Lung microvascular endothelial cell (primary cell): ENCODE measurements around the gene TMEM143. TPM values are rescaled to one million over a fixed set of nuclear protein-coding genes. Genes with fewer than 3 reads are reported as not detected.
"Not testable (repeated sequence)": the region's sequence is repeated elsewhere in the genome, so short reads cannot be mapped to it uniquely, and the experiment has no call there.

Source experiments
- DNase-seq, 2 donors: peaks; one replicate each; pipeline versions ENCODE4 v3.0.0 to v3.0.0-alpha.2; 2010; ENCODE audit warnings: low read depth in 2 of 2
- total RNA-seq: library from RNA; depleted of rRNA; stranded (reverse); fragments of >200 nt; gene quantifications from 2 replicates; pipeline ENCODE4 v1.2.1, GENCODE V29; 2014

TMEM143 gene
- 2.0 and 2.2 TPM in 2 replicates for total RNA-seq

DNA sequence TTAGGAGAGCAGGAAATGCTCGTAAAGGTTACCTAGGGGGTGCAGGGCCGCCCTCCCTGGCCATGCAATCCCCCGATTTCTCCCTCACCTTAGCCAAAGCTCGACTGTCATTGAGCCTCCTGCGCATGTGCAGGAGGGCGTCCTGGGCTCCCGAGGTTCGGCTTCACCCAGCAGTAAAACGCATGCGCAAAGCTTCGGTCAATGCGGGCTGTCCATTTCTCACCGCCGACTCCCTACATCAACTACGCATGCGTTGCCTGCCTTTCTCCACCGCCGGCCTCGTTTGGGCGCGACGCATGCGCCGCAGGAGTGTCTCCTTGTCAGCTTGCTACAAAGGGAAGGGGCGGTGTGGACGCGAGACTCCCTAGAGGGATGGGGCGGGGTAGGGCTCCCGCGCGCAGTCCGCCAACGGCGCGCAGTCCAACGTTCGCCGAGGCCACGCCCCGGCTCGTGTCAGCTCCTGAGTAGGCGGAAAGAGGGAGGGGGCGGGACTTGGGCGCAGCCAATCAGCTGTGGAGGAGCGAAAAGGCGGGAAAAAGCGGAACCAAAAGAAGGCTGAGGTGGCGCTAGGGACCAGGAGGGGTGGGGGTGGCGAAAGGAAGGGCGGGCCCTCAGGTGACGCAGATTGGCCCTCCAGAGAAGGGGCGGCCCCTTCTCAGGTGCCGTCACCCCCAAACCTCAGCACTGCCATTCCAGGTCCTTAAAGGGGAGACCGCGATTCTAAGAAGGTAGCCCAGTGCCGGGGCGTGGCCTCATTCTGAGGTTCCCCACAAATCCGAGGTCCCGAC, at the start of gene TMEM143, which contains the start of gene SYNGR4:
Gene TMEM143 (minus strand): TSS at position 131 of the 788 bp plus-strand sequence. CDS start 20 bp downstream, at position 111.
Gene SYNGR4 (plus strand): TSS at position 558 of the 788 bp plus-strand sequence. CDS start 1,476 bp downstream, outside the sequence.
- peak; percentile 100 for DNase-seq

DNA sequence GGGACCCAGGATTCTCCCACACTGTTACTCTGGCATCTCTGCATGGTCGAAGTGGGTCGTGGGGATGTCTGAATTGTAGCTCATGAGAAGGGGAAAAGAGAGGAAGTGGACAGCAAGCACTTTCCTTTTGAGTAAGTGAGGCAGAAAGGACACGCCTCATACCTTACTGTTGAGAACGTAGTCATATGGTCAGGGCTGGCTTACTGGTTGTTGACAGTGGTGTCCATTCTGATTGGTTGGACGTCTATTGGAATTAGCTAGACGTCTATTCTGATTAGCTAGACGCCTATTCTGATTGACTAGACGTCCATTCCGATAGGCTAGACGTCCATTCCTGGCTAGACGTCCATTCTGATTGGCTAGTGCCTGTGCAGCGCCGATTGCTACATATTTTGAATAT, 42.1 kb upstream of the TMEM143 start:
- no peak for DNase-seq

DNA sequence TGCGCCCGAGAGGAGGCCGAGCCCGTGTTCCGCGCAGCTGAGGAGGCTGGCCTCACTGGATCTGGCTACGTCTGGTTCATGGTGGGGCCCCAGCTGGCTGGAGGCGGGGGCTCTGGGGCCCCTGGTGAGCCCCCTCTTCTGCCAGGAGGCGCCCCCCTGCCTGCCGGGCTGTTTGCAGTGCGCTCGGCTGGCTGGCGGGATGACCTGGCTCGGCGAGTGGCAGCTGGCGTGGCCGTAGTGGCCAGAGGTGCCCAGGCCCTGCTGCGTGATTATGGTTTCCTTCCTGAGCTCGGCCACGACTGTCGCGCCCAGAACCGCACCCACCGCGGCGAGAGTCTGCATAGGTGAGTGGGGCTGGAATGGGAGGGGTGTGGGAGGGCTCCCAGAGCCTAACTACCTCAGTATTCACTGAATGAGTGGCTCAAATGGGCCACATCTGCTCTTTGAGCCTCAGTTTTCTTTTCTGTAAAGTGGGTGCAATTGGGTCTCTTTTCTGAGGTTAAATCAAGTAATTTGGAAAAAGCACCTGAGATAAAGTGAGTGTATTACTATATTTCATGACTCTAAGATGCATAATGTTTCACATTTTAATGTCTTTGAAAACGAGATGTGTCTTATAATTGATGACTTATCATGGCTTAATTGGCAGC, 41.4 kb upstream of the TMEM143 start:
- no peak for DNase-seq

DNA sequence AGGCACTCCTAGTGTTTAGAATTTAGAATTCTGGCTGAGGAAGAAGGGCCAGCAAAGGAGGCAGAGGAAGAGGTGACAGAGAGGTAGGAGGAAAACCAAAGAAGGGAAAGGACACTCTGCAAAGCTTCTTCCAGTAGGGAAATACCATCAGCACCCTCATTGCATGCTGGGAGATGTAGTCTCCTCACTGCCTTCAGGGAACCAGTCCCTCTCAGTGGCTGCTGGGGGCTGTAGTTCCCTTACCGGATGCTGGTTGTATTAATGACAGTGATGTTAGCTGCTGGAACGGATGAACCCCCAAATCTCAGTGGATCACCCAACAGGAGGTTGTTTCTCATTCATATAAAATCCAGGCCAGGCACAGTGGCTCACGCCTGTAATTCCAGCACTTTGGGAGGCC, 39.9 kb upstream of the TMEM143 start:
- DNase-seq, result peak; percentile 72 to 80

DNA sequence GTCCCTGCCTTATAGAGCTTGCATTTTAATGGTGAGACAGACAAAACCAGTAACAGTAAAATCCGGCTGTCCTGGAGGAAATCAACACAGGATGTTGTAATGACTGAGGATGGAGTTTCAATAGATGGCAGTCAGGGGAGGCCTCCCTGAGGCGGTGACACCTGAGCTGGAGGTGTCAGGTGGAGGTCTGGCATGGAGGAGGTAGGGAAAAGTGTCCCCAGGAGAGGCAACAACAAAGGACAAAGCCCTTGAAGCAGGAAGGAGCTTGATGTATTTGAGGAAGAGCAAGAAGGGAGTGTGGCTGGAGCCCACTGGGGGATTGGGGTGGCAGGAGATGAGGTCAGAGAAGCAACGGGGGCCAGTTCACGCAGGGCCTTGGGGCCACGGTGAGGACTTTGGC, 37.5 kb upstream of the TMEM143 start:
- DNase-seq, result no peak

DNA sequence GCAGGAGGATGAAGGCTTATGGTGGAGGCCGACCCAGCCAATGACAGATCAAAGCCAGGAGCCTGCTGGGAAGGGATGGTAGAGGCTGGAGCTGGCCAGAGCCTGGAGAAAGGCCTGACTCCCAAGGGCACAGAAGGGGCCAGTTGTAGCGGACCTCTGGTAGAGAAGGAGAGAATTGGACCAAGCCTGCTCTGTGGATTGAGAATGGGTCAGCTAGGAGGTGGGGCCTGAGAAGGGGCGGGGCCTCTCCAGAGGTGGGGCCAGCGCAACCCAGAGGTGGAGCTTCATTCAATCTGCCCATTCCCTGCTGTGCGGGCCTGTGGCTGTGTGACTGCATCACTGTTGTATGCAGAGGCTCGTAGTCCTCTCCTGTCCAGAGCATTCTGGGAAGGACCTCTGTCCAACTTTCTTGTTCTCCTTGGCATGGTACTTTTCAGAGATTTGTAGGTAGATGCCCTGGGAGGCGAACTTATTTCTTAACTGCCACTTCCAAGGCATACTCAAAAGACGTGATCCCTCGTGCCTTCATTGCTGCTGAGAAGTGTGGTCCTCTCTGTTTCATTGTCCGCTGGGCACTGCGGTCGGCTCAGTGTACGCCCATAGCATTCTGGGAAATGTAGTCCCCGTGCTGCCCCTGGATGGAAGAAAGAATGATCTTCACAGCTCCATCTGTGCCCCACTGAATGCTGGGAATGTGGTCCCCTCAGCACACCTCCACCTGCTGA, 36.4 kb upstream of the TMEM143 start:
- DNase-seq, result peak; percentile 79 to 81

DNA sequence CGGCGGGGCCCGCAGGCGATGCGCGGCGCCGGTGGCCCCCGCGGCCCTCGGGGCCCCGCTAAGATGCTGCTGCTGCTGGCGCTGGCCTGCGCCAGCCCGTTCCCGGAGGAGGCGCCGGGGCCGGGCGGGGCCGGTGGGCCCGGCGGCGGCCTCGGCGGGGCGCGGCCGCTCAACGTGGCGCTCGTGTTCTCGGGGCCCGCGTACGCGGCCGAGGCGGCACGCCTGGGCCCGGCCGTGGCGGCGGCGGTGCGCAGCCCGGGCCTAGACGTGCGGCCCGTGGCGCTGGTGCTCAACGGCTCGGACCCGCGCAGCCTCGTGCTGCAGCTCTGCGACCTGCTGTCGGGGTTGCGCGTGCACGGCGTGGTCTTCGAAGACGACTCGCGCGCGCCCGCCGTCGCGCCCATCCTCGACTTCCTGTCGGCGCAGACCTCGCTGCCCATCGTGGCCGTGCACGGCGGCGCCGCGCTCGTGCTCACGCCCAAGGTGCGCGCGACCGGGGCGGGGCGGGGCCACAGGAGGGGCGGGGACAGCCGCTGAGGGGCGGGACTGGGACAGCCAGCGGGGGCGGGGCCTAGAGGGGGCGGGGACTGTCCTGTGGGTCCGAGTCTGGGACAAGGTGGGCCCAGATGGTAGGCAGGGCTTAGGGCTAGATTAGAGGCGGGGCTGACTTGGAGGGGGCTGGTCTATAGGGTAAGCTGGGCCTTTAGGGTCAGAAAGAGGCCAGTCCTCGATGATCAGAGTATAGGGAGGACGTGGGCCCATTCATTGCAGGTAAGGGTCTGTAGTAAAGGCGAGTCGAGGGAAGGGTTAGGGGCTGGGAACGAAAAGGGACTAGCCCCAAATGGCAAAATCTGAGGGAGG, 34.9 kb upstream of the TMEM143 start:
- DNase-seq, result peak; percentile 87 to 93

DNA sequence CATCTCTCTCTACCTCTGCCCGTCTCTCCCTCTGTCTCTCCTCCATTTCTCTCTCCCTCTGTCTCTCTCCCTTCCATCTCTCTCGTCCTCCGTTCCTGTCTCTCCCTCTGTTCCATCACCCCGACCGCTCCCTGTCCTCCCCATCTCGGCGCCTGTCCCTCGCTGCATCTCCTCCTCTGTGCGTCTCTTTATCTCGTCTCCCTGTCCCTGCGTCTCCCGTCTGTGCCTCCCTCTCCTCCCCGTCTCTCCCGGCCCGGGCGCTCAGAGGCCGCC, 34.3 kb upstream of the TMEM143 start:
- DNase-seq, result no peak

DNA sequence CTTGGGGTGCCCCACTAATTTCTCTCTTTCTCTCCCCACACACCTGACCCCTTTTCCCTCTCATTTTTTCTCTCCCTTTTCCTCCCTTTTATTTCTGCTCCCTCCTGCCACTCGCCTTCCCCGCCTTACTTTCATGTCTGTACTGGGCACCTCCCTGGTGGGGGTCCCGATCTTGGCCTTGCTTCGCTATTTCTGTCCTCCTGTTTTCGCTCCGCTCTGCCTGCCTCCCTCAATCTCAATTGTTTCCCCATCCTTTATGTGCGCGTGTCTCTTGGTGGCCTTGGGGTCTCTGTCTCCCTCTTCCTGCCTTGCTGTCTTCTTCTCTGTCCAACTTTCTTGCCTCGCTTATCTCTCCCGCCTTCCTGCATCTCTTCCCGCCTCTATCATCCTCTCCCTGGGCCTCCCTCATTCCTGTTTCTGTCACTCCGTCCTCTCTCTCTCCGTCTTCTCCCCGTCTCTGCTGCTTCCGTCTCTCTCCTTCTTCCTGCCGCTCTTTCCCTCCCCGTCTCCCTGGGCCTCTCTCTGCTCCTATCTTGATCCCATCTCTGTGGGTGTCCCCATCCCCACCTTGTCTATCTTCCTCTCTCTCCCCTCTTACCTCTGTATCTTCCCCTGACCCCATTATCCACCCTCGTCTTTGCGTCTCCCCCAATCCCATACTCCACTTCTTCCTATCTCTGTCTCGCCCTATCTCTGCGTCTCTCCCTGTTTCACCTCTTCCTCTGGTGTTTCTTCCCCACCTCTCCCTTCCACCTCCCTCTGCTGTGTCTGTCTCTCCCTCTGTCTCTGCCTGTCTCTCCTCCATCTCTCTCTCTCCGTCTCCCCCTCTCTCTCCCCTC, 33.7 kb upstream of the TMEM143 start:
- DNase-seq, result no peak

DNA sequence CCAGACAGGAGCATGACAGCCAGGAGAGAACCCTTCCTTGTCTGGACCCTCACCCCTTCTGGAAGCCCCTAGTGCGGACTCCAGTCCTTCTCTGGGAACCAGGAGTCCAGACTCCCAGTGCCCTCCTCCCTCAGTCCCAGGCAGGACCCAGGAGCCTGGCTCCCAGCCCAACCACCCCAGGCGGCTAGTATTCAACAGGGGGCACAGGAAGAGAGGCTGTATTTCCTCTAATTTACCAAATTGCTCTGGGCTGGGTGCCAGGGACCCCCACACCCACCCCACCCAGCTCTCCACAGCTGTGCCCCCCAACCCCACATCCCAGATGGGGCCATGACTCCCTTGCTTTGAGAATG, 33.1 kb upstream of the TMEM143 start:
- no peak for DNase-seq

DNA sequence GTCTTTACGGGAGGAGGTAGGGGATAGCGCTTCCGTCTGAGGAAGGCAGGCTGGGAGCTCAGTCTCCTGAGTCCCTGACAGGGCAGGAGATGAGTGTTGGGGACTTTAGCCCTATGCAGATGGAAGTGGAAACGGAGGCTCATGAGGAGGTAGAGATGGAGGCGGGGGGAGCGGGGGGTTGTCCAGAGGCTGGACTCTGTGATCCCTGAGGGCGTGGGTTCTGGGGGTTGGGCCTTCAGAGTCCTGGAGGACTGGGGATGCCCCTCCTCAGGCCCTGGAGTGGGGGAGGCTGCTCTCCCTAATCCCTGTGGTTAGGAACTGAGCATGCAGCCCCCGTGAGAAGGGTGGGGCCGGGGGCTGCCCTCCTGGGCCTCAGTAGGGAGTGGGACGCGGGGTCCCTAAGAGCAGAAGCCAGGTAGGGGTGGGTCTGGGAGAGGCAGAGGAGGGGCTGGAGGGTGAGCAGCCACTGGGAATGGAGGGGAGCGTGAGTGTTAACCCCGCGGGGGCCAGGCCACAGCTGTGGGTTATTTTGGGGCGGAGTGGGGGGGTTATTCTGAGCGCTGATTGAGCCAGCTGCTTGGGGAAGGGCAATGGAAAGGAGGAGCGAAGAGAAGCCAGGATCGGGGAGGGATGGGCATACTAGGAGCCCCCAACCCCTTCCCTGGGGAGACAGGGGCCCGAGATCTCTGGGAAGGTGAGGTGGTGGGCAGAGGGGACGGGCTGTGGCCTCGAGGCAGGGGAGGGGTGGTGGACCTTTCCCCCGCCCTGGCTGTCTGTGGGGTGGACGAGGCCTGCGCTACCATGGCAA, 32.5 kb upstream of the TMEM143 start:
- DNase-seq, result no peak

DNA sequence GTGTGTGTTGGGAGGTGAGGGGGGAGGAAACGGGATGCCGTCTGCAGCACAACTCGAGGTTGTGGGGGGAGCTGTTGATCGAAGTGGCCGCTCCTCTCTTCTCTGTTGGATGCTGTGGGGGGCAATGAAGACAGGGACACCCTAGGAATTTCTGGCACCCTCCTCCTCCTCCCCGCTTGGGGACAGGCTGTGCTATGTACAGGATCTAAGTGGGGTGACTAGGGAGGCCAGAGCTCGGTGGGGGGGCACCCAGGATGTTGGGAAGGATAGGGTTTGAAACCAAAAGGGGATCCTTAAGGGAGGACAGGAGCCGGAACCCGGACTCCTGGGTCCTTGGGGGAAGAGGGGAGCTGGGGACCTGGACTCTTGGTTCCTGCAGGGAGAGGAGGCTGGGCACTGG, 31.8 kb upstream of the TMEM143 start:
- DNase-seq, result no peak

DNA sequence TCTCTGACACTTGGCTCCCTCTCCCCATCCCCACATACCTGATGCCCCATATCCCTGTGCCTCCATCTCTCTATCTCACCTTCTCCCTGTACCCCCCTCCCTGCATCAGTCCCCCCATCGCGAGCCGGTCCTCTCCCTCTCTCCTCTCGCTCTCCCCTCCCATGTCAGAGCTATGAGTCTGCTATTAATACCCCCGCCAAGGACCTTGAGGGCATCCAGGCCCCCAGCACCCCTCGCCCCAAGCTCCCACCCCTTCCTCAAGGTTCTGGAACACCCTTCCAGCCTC, 31.4 kb upstream of the TMEM143 start:
- no peak for DNase-seq

DNA sequence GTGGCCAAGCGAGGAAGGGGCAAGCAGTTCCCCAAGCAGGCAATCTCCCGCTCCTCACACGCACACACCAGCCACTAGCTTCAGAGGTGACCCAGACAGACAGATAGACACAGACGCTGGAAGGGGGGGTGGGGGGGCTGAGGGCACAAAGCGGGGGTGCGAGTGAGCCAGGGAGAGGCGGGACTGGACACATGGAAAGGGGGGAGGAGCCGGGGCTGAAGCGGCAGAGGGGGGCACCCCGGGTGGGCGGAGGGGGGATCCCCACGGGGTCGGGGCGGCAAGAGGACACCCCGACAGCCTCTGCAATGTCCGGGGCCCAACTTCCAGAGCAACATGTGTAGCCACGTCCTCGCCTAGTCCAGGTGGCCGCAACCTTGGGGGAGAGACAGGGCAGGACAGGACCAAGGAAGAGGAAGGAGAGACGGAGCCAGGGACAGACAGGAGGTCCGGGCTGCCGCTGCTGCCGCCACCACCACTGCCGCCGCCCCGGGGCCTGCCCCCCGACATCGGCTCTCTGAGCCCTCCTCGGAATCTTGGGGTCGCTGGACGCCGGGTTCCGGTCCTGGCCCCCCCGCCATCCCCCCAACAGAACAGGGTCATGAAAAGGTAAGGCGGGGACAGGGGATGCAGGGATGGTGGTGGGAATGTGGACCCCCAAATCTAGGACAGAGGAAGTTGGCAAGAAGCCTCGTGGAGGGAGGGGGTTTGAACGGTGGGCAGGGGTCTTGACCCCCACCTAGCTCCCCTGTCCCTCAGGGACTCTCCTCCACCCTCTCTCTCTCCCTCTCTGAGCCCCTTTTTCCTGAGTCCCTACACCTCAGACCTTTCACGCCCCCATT, 30.8 kb upstream of the TMEM143 start:
- DNase-seq, result no peak

DNA sequence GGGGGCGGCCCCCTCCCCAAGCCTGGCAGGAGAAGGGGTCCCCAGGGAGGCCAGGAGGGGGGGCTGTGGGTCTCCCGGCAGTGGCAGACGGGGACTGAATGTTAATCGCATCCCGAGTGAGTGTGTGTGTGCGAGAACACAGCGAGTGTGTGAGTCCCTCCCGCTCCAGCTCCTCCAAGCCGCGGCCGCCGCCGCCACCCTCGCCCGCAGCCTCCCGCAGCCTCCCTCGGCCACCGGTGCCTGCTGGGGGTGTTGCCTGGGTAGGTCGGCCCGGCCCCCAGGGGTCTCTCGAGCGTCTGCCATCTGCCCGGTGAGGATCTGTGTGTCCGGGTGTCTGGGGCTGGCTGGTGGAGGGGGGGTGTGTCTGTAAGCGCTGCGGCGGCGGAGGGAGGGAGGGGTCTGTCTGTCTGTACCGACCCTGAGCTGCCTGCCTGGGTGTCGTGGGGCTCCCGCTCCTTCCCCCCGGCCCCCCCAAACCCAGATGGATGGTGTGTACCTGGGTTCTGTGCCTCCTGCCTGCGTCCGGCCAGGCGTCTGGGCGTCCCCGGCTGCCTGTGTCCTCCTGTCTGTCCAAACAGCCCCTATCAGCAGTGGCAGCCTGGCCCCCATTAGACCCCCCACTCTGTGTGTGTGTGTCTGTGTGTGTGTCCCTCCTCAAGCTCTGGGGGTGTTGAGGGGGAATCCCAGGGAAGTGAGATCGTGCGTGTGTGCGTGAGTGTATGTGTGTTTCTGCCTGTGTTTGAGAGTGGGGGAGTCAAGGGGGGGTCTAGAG, 30.0 kb upstream of the TMEM143 start, which contains the start of gene GRIN2D:
Gene GRIN2D (plus strand): TSS at position 110 of the 772 bp plus-strand sequence. CDS start 4,725 bp downstream, outside the sequence.
- DNase-seq, result peak; percentile 30 to 44

DNA sequence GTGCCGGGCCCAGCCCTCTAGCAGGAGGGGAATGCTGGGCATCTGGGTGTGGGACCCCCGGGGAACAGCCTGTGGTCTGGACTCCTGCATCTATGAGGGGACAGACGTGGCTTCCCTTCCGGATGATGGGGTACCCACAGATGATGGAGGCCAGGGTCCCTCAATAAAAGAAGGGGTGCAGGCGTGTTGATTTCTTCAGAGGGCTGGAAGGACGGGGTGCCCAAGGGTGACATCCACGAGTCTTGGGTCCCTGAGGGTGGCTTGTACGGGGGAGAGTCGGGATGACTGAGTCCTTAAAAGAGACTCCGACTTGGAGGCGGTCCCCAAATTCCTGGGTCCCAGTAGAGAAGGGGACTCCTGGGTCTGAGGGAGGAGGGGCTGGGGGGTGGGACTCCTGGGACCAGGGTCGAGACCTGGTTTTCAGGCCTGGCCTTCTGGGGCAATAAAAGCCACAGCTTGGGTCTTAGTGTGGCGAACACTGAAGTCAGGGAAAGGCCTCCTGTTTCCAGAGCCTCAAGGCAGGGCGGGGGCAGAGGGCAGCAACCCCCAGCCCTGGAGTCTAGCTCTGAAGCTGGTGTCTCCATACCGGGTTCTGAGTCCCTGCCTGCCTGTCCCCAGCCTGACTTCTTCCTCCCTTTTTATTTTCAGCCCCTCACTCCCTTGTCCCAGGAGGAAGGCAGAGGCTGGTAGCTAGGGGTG, 29.3 kb upstream of the TMEM143 start:
- no peak for DNase-seq

DNA sequence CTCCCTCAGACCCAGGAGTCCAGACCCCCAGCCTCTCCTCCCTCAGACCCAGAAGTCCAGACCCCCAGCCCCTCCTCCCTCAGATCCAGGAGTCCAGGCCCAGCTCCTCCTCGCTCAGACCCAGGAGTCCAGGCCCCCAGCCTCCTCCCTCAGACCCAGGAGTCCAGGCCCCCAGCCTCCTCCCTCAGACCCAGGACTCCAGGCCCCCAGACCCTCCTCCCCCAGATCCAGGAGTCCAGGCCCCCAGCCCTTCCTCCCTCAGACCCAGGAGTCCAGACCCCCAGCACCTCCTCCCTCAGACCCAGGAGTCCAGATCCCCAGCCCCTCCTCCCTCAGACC, 28.2 kb upstream of the TMEM143 start:
- not testable (repeated sequence) for DNase-seq
